ENCODE measurements around the gene HSPB3.

- TF ChIP-seq, protein P1, sequence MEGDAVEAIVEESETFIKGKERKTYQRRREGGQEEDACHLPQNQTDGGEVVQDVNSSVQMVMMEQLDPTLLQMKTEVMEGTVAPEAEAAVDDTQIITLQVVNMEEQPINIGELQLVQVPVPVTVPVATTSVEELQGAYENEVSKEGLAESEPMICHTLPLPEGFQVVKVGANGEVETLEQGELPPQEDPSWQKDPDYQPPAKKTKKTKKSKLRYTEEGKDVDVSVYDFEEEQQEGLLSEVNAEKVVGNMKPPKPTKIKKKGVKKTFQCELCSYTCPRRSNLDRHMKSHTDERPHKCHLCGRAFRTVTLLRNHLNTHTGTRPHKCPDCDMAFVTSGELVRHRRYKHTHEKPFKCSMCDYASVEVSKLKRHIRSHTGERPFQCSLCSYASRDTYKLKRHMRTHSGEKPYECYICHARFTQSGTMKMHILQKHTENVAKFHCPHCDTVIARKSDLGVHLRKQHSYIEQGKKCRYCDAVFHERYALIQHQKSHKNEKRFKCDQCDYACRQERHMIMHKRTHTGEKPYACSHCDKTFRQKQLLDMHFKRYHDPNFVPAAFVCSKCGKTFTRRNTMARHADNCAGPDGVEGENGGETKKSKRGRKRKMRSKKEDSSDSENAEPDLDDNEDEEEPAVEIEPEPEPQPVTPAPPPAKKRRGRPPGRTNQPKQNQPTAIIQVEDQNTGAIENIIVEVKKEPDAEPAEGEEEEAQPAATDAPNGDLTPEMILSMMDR (IDR thresholded peaks at IDR 0.05; ENCODE audit: poor library complexity): no peak
- TF ChIP-seq EZH2phosphoT487 (IDR thresholded peaks at IDR 0.05; ENCODE audit: low read depth, severe bottlenecking, unreplicated experiment): no peak
Observed at GRCh38 chr5:54470128-54470527, 14.6 kb downstream of the HSPB3 start.

Data from hepatocyte (in vitro differentiated cells).